Measurements from ENCODE around the gene TMEM45A. TPM values are rescaled to one million over a fixed set of nuclear protein-coding genes. Genes with fewer than 3 reads are reported as not detected.
"Not testable (repeated sequence)": the region's sequence is repeated elsewhere in the genome, so short reads cannot be mapped to it uniquely, and the experiment has no call there.

Gene TMEM45A
- polyA plus RNA-seq, 3 donors, result 21.3 to 25.7 (median 22.7) TPM

- no peak for DNase-seq (ENCODE audit: extremely low read depth in 1 of 11, low read depth in 9 of 11, low spot score in 4 of 11)
Observed at GRCh38 chr3:100522125-100522524, 29.7 kb downstream of the TMEM45A start.

- DNase-seq (ENCODE audit: extremely low read depth in 1 of 11, low read depth in 9 of 11, low spot score in 4 of 11), result no peak
Observed at GRCh38 chr3:100523050-100523760, 30.8 kb downstream of the TMEM45A start.

- no peak for DNase-seq (ENCODE audit: extremely low read depth in 1 of 11, low read depth in 9 of 11, low spot score in 4 of 11)
Observed at GRCh38 chr3:100525753-100526612, 33.6 kb downstream of the TMEM45A start.

- DNase-seq (ENCODE audit: extremely low read depth in 1 of 11, low read depth in 9 of 11, low spot score in 4 of 11), result no peak
Observed at GRCh38 chr3:100526613-100527346, 34.4 kb downstream of the TMEM45A start.

- no peak for DNase-seq (ENCODE audit: extremely low read depth in 1 of 11, low read depth in 9 of 11, low spot score in 4 of 11)
Observed at GRCh38 chr3:100527347-100527735, 34.9 kb downstream of the TMEM45A start.

- no peak for DNase-seq (ENCODE audit: extremely low read depth in 1 of 11, low read depth in 9 of 11, low spot score in 4 of 11)
Observed at GRCh38 chr3:100531093-100531492, 38.7 kb downstream of the TMEM45A start.

GRCh38 chr3:100532411-100532810 lies 40.0 kb downstream of the TMEM45A start:
- no peak for DNase-seq (ENCODE audit: extremely low read depth in 1 of 11, low read depth in 9 of 11, low spot score in 4 of 11)

- DNase-seq (ENCODE audit: extremely low read depth in 1 of 11, low read depth in 9 of 11, low spot score in 4 of 11), result no peak
Observed at GRCh38 chr3:100533176-100533575, 40.8 kb downstream of the TMEM45A start.

- DNase-seq (ENCODE audit: extremely low read depth in 1 of 11, low read depth in 9 of 11, low spot score in 4 of 11), result no peak
Observed at GRCh38 chr3:100535610-100535943, 43.2 kb downstream of the TMEM45A start.

- DNase-seq (ENCODE audit: extremely low read depth in 1 of 11, low read depth in 9 of 11, low spot score in 4 of 11), result no peak
Observed at GRCh38 chr3:100536093-100536492, 43.7 kb downstream of the TMEM45A start.

- no peak for DNase-seq (ENCODE audit: extremely low read depth in 1 of 11, low read depth in 9 of 11, low spot score in 4 of 11)
Observed at GRCh38 chr3:100537646-100538338, 45.4 kb downstream of the TMEM45A start.

- no peak for DNase-seq (ENCODE audit: extremely low read depth in 1 of 11, low read depth in 9 of 11, low spot score in 4 of 11)
Observed at GRCh38 chr3:100538339-100538706, 45.9 kb downstream of the TMEM45A start.

- no peak for DNase-seq (ENCODE audit: extremely low read depth in 1 of 11, low read depth in 9 of 11, low spot score in 4 of 11)
Observed at GRCh38 chr3:100540791-100541334, 48.4 kb downstream of the TMEM45A start.

- DNase-seq (ENCODE audit: extremely low read depth in 1 of 11, low read depth in 9 of 11, low spot score in 4 of 11), result not testable (repeated sequence)
Observed at GRCh38 chr3:100541428-100541827, 49.0 kb downstream of the TMEM45A start.

GRCh38 chr3:100545371-100545770 lies 53.0 kb downstream of the TMEM45A start:
- DNase-seq (ENCODE audit: extremely low read depth in 1 of 11, low read depth in 9 of 11, low spot score in 4 of 11), result no peak

- no peak for DNase-seq (ENCODE audit: extremely low read depth in 1 of 11, low read depth in 9 of 11, low spot score in 4 of 11)
Observed at GRCh38 chr3:100546020-100546744, 53.8 kb downstream of the TMEM45A start.

- DNase-seq (ENCODE audit: extremely low read depth in 1 of 11, low read depth in 9 of 11, low spot score in 4 of 11), result no peak
Observed at GRCh38 chr3:100548053-100548452, 55.6 kb downstream of the TMEM45A start.

GRCh38 chr3:100553618-100554372 lies 61.4 kb downstream of the TMEM45A start:
- no peak for DNase-seq (ENCODE audit: extremely low read depth in 1 of 11, low read depth in 9 of 11, low spot score in 4 of 11)

Data from renal cortex interstitium (tissue), 11 donors.